ENCODE data around the gene BCAP29. TPM values are rescaled to one million over a fixed set of nuclear protein-coding genes. Genes with fewer than 3 reads are reported as not detected.

Gene BCAP29
- total RNA-seq, 1 donor from 2014 or later, result 24.9 TPM

GRCh38 chr7:107610323-107610722, 30.3 kb downstream of the BCAP29 start:
- TF ChIP-seq, protein P1, sequence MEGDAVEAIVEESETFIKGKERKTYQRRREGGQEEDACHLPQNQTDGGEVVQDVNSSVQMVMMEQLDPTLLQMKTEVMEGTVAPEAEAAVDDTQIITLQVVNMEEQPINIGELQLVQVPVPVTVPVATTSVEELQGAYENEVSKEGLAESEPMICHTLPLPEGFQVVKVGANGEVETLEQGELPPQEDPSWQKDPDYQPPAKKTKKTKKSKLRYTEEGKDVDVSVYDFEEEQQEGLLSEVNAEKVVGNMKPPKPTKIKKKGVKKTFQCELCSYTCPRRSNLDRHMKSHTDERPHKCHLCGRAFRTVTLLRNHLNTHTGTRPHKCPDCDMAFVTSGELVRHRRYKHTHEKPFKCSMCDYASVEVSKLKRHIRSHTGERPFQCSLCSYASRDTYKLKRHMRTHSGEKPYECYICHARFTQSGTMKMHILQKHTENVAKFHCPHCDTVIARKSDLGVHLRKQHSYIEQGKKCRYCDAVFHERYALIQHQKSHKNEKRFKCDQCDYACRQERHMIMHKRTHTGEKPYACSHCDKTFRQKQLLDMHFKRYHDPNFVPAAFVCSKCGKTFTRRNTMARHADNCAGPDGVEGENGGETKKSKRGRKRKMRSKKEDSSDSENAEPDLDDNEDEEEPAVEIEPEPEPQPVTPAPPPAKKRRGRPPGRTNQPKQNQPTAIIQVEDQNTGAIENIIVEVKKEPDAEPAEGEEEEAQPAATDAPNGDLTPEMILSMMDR (IDR thresholded peaks at IDR 0.05), result no peak
- no peak for ATAC-seq (ENCODE audit: low read depth)
- H3K4me1 Mint-ChIP-seq, result no peaks in the 10 kb centered on the region
- intact Hi-C loops (cut with micrococcal nuclease), result no loop called here
- peaks cover 34% of the 10 kb centered on the region for H3K36me3 Mint-ChIP-seq (ENCODE audit: low read depth)
- DNase-seq, result no peak
- ChIA-PET POLR2A (no interaction called here), CTCF (no interaction called here)
- H3K9me3 Mint-ChIP-seq, result no peaks in the 10 kb centered on the region
- no peaks in the 10 kb centered on the region for H3K27me3 Mint-ChIP-seq
- H3K27ac Mint-ChIP-seq, result no peak overlapping the region
- H3K4me3 Mint-ChIP-seq, result no peak overlapping the region

DNA sequence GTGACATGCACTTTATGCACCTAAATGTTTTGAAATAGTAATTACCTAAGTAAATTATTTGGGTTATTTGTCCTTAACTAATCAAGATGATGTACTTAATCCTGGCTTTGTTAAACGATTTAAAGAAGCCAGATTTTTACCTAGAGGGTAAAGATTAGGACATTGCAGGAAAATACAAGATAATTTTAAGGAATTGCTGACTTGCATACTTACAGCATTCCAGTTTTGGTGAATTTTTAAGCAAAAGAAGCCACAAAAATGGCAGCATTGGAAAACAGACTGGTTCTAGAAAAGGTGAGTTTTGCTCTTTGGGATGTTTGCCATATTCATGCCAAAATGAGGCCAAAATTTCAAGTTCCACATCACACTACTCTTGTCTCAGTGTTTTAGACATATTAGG, 33.4 kb downstream of the BCAP29 start:
- CTCF ChIA-PET, result no interaction called here
- no peak overlapping the region for H3K4me3 Mint-ChIP-seq
- H3K36me3 Mint-ChIP-seq (ENCODE audit: low read depth), result peaks cover 43% of the 10 kb centered on the region
- ATAC-seq (ENCODE audit: low read depth) (no peak), DNase-seq (no peak)
- POLR2A ChIA-PET, result no interaction called here
- H3K27ac Mint-ChIP-seq, result no peak overlapping the region
- no peaks in the 10 kb centered on the region for H3K4me1 Mint-ChIP-seq
- H3K27me3 Mint-ChIP-seq, result no peaks in the 10 kb centered on the region
- no peaks in the 10 kb centered on the region for H3K9me3 Mint-ChIP-seq
- TF ChIP-seq, protein P1 (IDR thresholded peaks at IDR 0.05), result no peak
- intact Hi-C loops (cut with micrococcal nuclease), result no loop called here

GRCh38 chr7:107613948-107614347, 33.9 kb downstream of the BCAP29 start:
- Mint-ChIP-seq H3K36me3 (ENCODE audit: low read depth) (peaks cover 39% of the 10 kb centered on the region), H3K4me3 (no peak overlapping the region), H3K9me3 (no peaks in the 10 kb centered on the region), H3K4me1 (no peaks in the 10 kb centered on the region), H3K27me3 (no peaks in the 10 kb centered on the region), H3K27ac (no peak overlapping the region)
- ChIA-PET POLR2A (no interaction called here), CTCF (no interaction called here)
- ATAC-seq (ENCODE audit: low read depth) (no peak), DNase-seq (no peak)
- intact Hi-C loops (cut with micrococcal nuclease), result no loop called here
- TF ChIP-seq, protein P1 (IDR thresholded peaks at IDR 0.05), result no peak

DNA sequence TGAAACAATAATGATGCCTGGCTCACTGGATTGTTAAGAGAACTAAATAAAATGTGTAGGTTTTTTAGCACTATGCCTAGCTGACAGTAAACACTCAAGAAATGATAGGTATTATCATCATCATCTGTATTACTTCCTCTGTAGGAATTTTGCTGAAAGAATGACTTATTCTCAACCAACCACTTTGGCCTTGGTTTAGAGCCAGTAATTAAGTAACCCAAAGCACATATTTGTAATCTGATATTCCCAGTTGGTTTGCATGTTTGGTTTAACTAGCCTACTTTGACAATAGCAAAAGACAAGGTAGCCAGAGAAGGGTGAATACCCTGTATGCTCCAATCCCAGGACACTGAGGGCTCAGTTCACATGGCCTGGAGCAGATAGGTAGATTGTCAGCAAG, 34.4 kb downstream of the BCAP29 start:
- CTCF ChIA-PET, result no interaction called here
- no peak overlapping the region for H3K4me3 Mint-ChIP-seq
- peaks cover 37% of the 10 kb centered on the region for H3K36me3 Mint-ChIP-seq (ENCODE audit: low read depth)
- no peak overlapping the region for H3K27ac Mint-ChIP-seq
- intact Hi-C loops (cut with micrococcal nuclease), result no loop called here
- no peaks in the 10 kb centered on the region for H3K4me1 Mint-ChIP-seq
- TF ChIP-seq, protein P1 (IDR thresholded peaks at IDR 0.05), result no peak
- POLR2A ChIA-PET, result no interaction called here
- H3K27me3 Mint-ChIP-seq, result no peaks in the 10 kb centered on the region
- ATAC-seq (ENCODE audit: low read depth) (no peak), DNase-seq (no peak)
- no peaks in the 10 kb centered on the region for H3K9me3 Mint-ChIP-seq

DNA sequence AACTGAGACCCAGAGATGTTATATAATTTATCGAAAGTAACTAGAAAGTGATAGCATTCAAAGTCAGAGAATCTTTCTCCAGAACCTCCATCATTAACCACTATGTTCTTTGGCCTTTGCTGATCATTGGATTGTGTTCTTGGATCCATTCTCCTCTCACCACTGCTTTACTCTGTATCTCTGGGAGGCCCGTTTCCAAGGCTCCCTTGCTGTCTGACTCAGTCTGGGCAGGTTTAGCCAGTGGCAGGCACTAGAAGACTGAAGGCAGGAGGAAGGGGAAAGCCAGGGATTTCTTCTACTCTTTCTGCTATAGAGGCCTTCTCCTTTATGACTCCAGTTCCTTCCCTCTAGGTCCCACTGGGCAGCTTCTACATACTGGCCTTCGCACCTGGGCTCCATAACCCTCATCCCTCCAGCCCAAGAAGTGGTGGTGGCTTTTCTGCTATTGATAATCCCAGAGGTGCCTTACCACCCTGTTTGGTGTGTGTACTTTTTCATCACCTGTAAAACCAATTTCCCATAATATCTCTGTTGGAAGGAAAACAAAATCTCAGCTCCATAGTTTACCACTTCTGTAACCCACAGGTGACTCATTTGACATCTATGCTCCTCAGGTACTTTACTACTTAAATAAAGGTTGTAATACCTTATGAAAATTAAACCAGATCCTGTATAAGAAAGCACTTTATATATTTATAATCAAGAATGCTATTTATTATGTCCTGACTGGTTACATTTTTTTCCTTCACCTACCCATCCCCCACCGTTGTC, 36.0 kb downstream of the BCAP29 start:
- Mint-ChIP-seq H3K27me3 (no peaks in the 10 kb centered on the region), H3K36me3 (ENCODE audit: low read depth) (peaks cover 40% of the 10 kb centered on the region), H3K27ac (no peak overlapping the region), H3K4me3 (no peak overlapping the region), H3K9me3 (no peaks in the 10 kb centered on the region), H3K4me1 (no peaks in the 10 kb centered on the region)
- intact Hi-C loops (cut with micrococcal nuclease), result no loop called here
- ChIA-PET POLR2A (no interaction called here), CTCF (no interaction called here)
- DNase-seq (no peak), ATAC-seq (ENCODE audit: low read depth) (no peak)
- TF ChIP-seq, protein P1 (IDR thresholded peaks at IDR 0.05), result no peak

Data from activated B cell treated with CpG ODN at 0.5 μM for 24 hours (primary cell).